Measurements from ENCODE around the gene CDCA5.
"Not testable (repeated sequence)": the region's sequence is repeated elsewhere in the genome, so short reads cannot be mapped to it uniquely, and the experiment has no call there.

CDCA5 gene

DNA sequence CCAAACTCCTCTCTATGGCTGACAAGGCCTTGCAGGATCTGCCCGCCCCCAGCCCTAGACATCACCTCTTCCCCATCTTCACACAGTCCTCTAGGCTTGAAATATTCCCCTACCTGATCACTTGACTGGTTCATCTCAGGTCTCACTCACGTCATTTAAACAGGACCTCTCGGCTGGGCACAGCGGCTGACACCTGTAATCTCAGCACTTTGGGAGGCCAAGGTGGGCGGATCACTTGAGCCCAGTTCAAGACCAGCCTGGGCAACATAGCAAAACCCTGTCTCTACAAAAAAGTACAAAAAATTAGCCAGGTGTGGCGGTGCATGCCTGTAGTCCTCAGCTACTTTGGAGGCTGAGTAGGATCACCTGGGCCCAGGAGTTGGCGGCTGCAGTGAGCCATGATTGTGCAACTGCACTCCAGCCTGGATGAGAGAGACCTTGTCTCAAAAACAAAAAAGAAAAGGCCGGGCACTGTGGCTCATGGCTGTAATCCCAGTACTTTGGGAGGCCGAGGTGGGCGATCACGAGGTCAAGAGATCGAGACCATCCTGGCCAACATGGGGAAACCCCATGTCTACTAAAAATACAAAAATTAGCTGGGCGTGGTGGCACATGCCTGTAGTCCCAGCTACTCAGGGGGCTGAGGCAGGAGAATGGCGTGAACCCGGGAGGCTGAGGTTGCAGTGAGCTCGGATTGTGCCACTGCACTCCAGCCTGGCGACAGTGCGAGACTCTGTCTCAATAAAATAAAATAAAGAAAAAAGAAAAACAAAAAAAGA, 35.2 kb upstream of the CDCA5 start:
- not testable (repeated sequence) for DNase-seq

DNA sequence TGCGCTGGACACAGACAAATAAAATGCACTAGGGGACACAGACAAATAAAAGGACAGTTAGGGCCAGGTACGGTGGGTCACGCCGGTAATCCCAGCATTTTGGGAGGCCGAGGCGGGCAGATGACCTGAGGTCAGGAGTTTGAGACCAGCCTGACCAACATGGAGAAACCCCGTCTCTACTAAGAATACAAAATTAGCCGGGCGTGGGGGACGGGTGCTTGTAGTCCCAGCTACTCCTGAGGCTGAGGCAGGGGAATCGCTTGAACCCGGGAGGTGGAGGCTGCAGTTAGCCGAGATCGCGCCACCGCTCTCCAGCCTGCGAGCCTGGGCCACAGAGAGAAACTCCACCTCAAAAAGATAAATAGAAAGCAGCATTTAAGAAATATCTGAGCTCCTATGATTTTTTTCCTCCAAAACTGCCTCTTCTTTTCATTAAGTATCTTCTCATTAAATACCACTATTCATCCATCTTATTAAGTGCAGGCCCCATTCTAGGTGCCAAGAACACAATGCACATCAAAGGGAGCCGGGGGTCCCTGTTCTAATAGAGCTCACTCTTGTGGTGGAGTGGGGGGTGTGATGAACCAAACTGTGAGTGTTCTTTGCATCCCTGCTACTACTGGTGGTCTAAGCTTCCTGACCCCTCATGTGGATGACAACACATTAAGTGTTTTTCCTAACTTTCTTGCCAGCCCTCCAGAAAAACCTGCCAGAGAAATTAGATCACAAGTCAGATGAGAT, 34.4 kb upstream of the CDCA5 start:
- DNase-seq, result no peak

- DNase-seq, result peak; percentile 100
These were observed 33.6 kb upstream of the CDCA5 start, which contains the start of gene ZNHIT2 for GRCh38 chr11:65117206-65118096. Gene ZNHIT2 (minus strand): TSS chr11:65117701. CDS start chr11:65117653, 48 bp downstream.

DNA sequence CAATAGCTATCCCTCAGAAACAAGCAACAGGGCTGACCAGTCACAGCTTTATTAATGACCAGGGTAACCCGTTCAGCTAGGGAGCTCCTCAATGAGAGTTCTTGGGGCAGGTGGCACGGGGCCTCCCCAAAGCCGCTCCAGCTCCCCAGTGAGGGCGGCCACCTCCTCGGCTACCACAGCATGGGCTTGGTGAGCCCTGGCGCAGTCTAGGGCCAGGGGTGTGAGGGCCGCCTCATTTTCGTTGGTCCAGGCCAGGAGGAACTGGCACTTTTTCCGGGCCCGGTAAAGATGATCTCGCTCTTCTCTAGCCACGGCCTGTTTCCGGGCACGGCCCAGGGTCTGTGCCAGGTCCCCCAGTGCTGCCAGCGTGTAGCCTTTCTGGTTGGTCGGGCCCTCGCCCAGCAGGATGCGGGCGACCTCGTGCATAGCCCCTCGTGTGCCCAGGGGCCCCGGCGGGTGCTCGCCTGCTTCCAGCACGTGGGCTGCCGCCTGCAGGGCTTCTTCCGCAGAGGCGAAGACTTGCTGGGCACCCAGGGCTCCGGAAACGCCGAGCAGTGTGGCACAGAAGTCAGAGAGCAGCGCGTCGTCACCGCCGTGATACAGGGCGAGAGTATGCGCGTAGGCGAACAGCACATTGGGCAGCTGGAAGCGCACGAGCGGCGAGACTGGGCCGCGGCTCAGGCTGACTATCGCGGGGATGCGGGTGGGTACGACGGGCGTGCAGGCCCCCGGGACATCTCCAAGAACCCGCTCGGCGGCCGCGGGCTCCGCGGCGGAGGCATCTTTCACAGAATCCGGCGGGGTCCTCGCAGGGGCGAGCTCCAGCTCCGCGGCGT, 32.7 kb upstream of the CDCA5 start:
- peak; percentile 54 for DNase-seq

DNA sequence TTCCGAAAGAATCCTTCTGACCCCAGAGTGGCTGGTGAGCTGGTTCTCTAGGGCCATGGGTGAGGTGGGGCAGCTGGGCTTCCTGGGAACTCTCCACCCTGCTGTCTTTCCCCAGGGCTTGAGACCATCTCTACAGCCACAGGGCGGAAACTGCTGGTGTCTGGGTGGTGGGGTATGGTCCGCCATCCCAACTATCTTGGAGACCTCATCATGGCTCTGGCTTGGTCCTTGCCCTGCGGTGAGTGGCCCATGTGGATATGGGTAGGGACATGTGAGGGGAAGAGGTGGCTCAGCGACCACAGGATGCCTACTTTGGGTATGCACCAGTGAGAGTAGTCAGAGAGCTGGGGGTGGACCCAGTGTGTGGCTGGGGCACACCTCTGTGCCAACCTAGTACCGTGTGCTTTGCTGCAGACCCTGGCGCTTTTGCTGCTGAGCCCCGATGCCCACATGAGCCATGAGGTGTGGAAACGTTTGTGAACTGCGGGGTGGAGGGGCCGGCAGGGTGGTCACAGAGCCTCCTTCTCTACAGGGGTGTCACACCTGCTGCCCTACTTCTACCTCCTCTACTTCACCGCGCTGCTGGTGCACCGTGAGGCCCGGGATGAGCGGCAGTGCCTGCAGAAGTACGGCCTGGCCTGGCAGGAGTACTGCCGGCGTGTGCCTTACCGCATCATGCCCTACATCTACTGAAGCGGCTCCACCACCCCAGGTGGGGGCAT, 31.7 kb upstream of the CDCA5 start:
- no peak for DNase-seq

DNA sequence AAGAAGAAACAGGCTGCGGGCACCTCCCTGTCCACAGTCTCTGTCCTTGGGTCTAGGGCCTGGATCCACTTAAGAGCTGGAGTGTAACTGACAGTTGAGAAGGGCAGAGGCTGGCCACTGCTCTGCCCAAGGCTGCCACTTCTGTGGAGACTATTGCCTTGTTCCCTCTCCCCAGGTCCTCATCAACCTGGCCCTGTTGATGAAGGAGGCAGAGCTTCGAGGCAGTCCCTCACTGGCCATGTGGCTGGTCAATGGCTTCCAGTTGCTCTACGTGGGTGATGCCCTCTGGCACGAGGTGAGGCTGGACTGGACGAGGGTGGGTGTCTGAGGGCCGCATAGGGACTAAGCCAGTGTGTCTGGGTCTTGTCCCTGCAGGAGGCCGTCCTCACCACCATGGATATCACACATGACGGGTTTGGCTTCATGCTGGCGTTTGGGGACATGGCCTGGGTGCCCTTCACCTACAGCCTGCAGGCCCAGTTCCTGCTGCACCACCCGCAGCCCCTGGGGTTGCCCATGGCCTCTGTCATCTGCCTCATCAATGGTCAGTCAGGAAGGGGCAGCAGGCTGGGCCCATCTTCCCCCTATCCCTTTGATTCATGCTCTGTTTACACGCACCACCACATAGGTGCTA, 30.8 kb upstream of the CDCA5 start:
- no peak for DNase-seq

- no peak for DNase-seq
These were observed 30.0 kb upstream of the CDCA5 start for GRCh38 chr11:65113839-65114238.

- DNase-seq, result no peak
These were observed 29.5 kb upstream of the CDCA5 start for GRCh38 chr11:65113361-65113756.

- peak; percentile 67 for DNase-seq
These were observed 28.9 kb upstream of the CDCA5 start for GRCh38 chr11:65112546-65113360.

- peak; percentile 91 for DNase-seq
These were observed 28.1 kb upstream of the CDCA5 start, which contains the start of gene TM7SF2 for GRCh38 chr11:65111744-65112545. Gene TM7SF2 (plus strand): TSS chr11:65111872. CDS start chr11:65112016, 144 bp downstream.

DNA sequence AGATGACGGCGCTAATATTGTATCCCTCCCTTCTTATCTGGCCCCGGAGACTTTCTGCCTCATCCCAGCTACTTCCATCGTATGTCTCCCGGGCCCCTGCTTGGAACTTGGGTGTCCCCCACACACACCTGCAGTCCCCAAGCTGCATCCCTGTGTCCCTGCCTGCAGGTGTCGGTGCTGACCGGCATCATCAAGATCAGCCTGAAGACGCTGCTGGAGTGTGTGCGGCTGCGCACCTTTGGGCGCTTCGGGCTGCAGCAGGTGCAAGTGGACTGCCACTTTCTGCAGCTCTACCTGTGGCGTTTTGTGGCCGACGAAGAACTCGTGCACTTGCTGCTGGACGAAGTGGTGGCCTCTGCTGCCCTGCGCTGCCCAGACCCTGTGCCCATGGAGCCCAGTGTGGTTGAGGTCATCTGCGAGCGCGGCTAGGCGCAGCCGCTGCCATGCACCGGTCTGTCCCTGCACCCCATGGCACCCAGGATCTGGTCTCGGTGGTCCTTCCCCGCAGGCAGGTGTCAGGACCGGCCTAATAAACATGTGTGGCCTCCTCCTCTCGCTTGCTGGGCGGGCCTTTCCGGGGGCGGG, 27.4 kb upstream of the CDCA5 start:
- no peak for DNase-seq

- DNase-seq, result peak; percentile 90
These were observed 26.6 kb upstream of the CDCA5 start for GRCh38 chr11:65110354-65110861.

DNA sequence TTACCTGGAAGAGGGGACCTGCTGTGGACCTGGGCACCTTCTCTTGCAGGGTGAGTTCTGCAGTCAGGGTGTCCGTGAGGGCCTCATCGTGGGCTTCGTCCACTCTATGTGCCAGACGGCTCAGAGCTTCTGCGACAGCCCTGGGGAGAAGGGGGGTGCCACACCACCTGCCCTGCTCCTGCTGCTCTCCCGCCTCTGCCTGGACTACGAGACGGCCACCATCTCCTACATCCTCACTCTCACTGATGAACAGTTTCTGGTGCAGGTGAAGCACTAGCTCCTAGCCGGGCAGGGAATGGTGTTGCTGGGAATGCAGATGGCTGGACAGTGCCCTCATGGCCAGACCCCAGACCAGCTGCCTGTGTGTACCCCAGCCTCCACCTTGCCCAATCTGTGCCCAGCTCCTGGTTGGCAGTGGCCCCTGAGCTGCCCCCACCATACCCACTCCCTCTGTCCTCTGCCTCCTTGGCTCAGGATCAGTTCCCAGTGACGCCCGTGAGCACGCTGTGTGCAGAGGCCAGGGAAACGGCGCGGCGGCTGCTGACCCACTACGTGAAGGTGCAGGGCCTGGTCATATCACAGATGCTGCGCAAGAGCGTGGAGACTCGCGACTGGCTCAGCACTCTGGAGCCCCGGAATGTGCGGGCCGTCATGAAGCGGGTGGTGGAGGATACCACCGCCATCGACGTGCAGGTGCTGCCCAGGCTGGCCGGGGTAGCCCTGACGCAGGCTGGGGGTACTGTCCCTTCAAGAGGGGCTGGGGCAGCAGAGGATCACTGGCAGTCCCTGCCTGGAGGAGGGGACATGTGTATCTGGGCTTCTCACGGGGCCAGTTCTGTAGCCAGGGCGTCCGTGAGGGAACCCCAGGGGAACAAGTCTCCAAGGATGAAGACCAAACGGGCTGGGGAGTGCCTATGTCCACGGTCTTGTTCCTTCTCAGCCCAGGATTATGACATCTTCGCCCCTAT, 25.7 kb upstream of the CDCA5 start:
- no peak for DNase-seq

DNA sequence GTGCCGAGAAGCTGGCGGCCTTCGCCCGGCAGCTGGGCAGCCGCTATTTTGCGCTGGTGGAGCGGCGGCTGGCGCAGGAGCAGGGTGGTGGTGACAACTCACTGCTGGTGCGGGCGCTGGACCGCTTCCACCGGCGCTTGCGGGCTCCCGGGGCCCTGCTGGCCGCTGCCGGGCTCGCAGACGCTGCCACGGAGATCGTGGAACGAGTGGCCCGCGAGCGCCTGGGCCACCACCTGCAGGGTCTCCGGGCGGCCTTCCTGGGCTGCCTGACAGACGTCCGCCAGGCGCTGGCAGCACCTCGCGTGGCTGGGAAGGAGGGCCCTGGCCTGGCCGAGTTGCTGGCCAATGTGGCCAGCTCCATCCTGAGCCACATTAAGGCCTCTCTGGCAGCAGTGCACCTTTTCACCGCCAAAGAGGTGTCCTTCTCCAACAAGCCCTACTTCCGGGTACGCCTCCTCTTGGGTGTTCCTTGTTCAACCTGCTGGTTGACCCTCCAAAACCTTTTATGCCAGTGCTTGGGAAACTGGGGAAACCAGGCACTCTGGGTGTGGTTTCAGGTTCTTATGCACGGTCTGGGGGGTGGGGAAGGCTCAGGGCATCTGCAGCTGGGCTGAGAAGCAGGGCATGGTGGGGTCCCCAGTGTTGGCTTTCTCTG, 24.8 kb upstream of the CDCA5 start:
- no peak for DNase-seq

GRCh38 chr11:65107751-65108468, 24.1 kb upstream of the CDCA5 start:
- no peak for DNase-seq

GRCh38 chr11:65107078-65107477, 23.2 kb upstream of the CDCA5 start:
- DNase-seq, result no peak

Data from activated effector memory CD4-positive, alpha-beta T cell treated with Interleukin-2 at 50 U/mL for 16 hours (primary cell).